Right atrium auricular region (tissue), 2 donors: Measurements from ENCODE around the gene ZNF232. TPM values are rescaled to one million over a fixed set of nuclear protein-coding genes. Genes with fewer than 3 reads are reported as not detected.
"Not testable (repeated sequence)": the region's sequence is repeated elsewhere in the genome, so short reads cannot be mapped to it uniquely, and the experiment has no call there.

Source experiments
- DNase-seq: peaks from one replicate; pipeline ENCODE4 v3.0.0-alpha.2; 2019; ENCODE audit warnings: low spot score
- H3K27ac ChIP-seq, 2 donors: fragments of 200-600 bp; sonication (generic); 1 replicate in 1 of 2; 2 replicates in 1 of 2; pipeline ENCODE4 v1.5.1; 2016 to 2019
- H3K27me3 ChIP-seq, 2 donors: fragments of 200-600 bp; sonication (generic); one replicate each; pipeline versions ENCODE4 v1.5.1 to v1.6.0; 2017 to 2019
- H3K36me3 ChIP-seq: fragments of 200-600 bp; sonication (generic); one replicate; pipeline ENCODE4 v1.5.1; 2016
- H3K4me1 ChIP-seq, 2 donors: fragments of 200-600 bp; sonication (generic); one replicate each; pipeline versions ENCODE4 v1.5.1 to v1.6.0; 2017 to 2019
- H3K4me3 ChIP-seq, 2 donors: fragments of 200-600 bp; sonication (generic); 1 replicate in 1 of 2; 2 replicates in 1 of 2; pipeline ENCODE4 v1.5.1; 2017 to 2019; ENCODE audit warnings: mild to moderate bottlenecking in 1 of 2, moderate library complexity in 1 of 2
- H3K9me3 ChIP-seq, 2 donors: fragments of 200-600 bp; sonication (generic); one replicate each; pipeline ENCODE4 v1.5.1; 2019
- CTCF ChIP-seq, 2 donors: fragments of 200-600 bp; sonication (generic); IDR thresholded peaks; one replicate each; pipeline ENCODE4 v1.5.1; 2019; ENCODE audit warnings: antibody characterized with exemption in 2 of 2
- total RNA-seq, 2 donors: library from RNA; depleted of rRNA; stranded (reverse); fragments of >200 nt; gene quantifications; one replicate each; pipeline ENCODE4 v1.1.0, GENCODE V29; 2016

Gene ZNF232
- total RNA-seq, 2 donors from 2014 or later: 2.7 to 5.6 TPM

GRCh38 chr17:5122586-5123342 lies 11.1 kb upstream of the ZNF232 start:
- no peak for TF ChIP-seq CTCF (IDR thresholded peaks at IDR 0.05)
- no peak for DNase-seq
- peaks cover 0 to 13% of the 10 kb centered on the region in 2 donors for H3K4me1 ChIP-seq
- no peak overlapping the region for H3K27ac ChIP-seq
- no peaks in the 10 kb centered on the region for H3K9me3 ChIP-seq
- H3K36me3 ChIP-seq: no peaks in the 10 kb centered on the region
- H3K27me3 ChIP-seq: no peaks in the 10 kb centered on the region
- H3K4me3 ChIP-seq: peak overlapping the region; percentile 38 to 49

DNA sequence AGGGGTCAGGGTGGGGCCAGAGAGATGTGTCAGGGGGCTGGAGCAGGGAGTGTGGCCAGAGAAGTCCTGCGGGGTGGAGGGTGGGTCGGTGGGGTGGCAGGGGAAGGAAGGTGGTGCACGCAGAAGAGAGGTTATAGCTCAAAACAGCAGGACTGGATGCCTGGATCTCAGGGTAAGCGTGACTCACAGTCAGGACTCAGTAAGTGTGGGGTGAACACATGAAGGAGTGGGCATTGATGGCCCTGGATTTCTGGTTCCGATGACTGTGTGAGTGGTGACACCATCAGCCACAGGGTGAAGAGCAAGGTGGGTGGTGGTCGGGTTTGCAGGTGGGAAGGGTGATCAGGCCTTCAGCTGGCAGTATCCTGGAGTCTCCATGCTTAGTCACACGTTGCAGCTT lies 10.4 kb upstream of the ZNF232 start:
- Histone ChIP-seq H3K4me3 (peak overlapping the region in 1 of 2 donors; percentile 49), H3K4me1 (peaks cover 0 to 13% of the 10 kb centered on the region in 2 donors)
- H3K27ac ChIP-seq, H3K27me3 ChIP-seq, DNase-seq, H3K9me3 ChIP-seq, H3K36me3 ChIP-seq: not testable (repeated sequence)

DNA sequence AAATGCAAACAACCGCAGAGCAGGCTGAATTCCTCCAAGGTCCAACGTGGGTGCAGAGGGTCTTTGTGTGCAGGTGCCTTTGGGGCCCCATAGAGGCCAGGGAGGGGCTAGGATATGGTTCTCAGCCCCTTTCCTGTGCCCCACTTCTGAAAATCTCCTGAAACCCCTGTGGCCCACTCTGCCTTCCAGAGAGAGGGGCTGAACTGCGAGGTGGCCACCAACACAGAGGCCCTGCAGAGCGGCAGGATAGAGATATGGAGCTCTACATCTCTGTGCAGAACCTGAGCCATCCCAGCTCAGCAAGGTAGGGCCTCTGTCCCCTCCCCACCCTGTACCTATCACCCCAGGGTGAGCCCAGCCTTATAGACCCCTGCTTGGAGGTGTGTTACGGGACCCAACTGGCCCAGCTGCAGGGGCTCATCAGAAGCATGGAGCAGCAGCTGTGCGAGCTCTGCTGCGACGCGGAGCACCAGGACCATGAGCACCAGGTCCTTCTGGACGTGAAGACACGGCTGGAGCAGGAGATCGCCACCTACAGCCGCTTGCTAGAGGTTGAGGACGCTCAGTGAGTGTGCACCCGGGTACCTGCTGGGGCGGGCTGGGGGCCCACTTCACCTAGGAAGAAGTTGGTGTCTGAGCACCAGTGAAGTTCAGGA lies 9.6 kb upstream of the ZNF232 start:
- no peak for DNase-seq
- H3K4me1 ChIP-seq: peaks cover 0 to 13% of the 10 kb centered on the region in 2 donors
- H3K9me3 ChIP-seq: no peaks in the 10 kb centered on the region
- H3K4me3 ChIP-seq: no peak overlapping the region
- no peak overlapping the region for H3K27ac ChIP-seq
- H3K27me3 ChIP-seq: peaks cover 0 to 2% of the 10 kb centered on the region in 2 donors
- H3K36me3 ChIP-seq: no peaks in the 10 kb centered on the region
- TF ChIP-seq CTCF (IDR thresholded peaks at IDR 0.05): no peak

DNA sequence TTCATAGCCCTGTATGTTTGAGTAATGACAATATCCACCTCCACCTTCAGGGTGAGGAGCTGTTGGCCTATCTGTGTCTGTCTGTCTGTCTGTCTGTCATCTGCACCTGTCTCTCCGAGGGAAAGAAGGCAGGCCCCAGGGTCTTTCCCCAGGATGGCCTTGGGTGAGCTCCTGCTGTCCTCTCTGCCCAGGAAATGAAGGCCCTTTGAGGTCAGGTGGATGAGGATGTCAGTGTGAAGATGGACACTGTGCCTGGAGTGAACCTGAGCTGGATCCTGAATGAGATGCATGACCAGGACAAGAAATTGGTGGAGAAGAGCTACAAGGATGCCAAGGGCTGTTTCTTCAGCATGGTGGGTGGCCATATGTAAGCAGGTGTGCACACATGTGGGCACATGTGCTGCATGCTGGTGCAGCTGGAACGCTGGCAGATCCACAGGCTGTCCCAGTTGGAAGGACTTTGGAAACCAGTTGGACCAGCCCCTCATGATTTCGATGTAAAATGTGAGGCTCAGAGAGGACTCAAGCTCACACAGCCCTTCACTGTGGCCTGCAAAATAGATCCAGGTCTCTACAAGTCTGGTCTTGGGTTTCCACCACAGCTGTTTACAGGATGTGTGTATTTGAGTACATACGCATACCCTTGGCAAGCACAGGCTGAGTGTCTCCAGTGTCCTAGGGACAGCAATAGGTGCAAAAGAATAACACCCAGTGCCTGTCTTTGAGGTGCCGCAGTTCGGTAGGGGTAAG lies 8.9 kb upstream of the ZNF232 start:
- not testable (repeated sequence) for H3K27me3 ChIP-seq, H3K36me3 ChIP-seq, H3K27ac ChIP-seq, H3K9me3 ChIP-seq, H3K4me3 ChIP-seq, DNase-seq
- peaks cover 0 to 13% of the 10 kb centered on the region in 2 donors for H3K4me1 ChIP-seq

DNA sequence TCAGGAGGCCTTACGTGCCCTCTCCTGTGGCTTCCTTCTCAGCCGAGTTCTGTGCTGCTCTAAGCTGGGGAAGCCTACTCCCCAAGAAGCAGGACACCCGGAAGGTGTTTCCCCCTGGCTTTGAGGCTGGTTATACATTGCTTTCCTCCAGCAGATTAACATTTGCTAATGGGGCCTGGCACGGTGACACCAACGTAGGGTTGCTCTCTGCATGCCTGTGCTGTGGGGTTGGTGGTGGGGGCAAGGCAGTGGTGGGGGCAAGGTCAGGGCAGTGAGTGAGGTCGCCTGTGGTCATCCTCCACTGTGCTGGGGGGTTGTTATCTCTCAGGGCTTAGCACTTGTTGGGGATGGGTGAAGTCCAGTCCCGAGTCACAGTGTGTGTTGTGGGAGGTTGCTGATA lies 8.4 kb upstream of the ZNF232 start:
- Histone ChIP-seq H3K27ac (no peak overlapping the region), H3K27me3 (peaks cover 4 to 12% of the 10 kb centered on the region in 2 donors)
- no peak for TF ChIP-seq CTCF (IDR thresholded peaks at IDR 0.05)

DNA sequence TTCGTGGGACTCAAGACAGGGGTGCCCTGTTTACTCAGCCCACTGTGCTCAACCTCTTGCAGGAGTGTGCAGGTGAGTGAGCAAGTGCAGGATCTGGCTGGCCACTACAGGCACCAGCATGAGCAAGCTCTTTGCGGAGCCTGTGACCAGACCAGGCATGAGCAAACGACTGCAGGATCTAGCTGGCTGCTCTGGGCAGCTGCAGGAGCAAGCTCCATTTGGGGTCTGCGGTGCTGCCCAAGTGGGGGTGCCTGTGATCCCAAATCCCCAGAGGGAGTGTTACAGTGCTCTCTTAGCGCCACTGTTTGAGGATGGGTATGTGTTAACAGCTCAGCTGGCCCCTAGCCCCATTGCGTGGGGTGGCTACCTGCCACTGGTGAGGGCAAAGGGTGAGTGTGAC lies 6.5 kb upstream of the ZNF232 start:
- Histone ChIP-seq H3K27ac (no peak overlapping the region), H3K36me3 (no peaks in the 10 kb centered on the region), H3K4me1 (peaks cover 0 to 10% of the 10 kb centered on the region in 2 donors), H3K9me3 (no peaks in the 10 kb centered on the region), H3K4me3 (no peak overlapping the region), H3K27me3 (peaks cover 4 to 12% of the 10 kb centered on the region in 2 donors)
- no peak for DNase-seq
- TF ChIP-seq CTCF (IDR thresholded peaks at IDR 0.05): no peak

More for the DNA sequence above, 8.4 kb upstream of the ZNF232 start:
- no peak overlapping the region for H3K4me3 ChIP-seq
- no peaks in the 10 kb centered on the region for H3K9me3 ChIP-seq
- peaks cover 0 to 13% of the 10 kb centered on the region in 2 donors for H3K4me1 ChIP-seq
- no peaks in the 10 kb centered on the region for H3K36me3 ChIP-seq
- no peak for DNase-seq
